Osteocyte (in vitro differentiated cells): ENCODE data around the gene GOLPH3L. TPM values are rescaled to one million over a fixed set of nuclear protein-coding genes. Genes with fewer than 3 reads are reported as not detected.
"Not testable (repeated sequence)": the region's sequence is repeated elsewhere in the genome, so short reads cannot be mapped to it uniquely, and the experiment has no call there.

Experiments
- DNase-seq: peaks from one replicate; pipeline ENCODE4 v3.0.0; 2021; ENCODE audit warnings: mixed read lengths; ENCODE audit not compliant: unreplicated experiment; ENCODE audit errors: extremely low spot score
- H3K27ac Mint-ChIP-seq: one replicate; pipeline ENCODE4 v1.8.0; 2021; ENCODE audit warnings: mild to moderate bottlenecking, mixed read lengths; ENCODE audit not compliant: unreplicated experiment
- H3K27me3 Mint-ChIP-seq: one replicate; pipeline ENCODE4 v1.8.0; 2021; ENCODE audit warnings: mixed read lengths; ENCODE audit not compliant: unreplicated experiment
- H3K36me3 Mint-ChIP-seq: one replicate; pipeline ENCODE4 v1.8.0; 2021; ENCODE audit warnings: mixed read lengths; ENCODE audit not compliant: unreplicated experiment
- H3K4me1 Mint-ChIP-seq: one replicate; pipeline ENCODE4 v1.8.0; 2021; ENCODE audit warnings: mixed read lengths; ENCODE audit not compliant: unreplicated experiment
- H3K4me3 Mint-ChIP-seq: one replicate; pipeline ENCODE4 v1.8.0; 2021; ENCODE audit warnings: mild to moderate bottlenecking, moderate library complexity, mixed read lengths; ENCODE audit not compliant: unreplicated experiment
- H3K9me3 Mint-ChIP-seq: one replicate; pipeline ENCODE4 v1.8.0; 2021; ENCODE audit warnings: mixed read lengths; ENCODE audit not compliant: unreplicated experiment
- total RNA-seq: library from RNA; stranded (reverse); gene quantifications from 2 replicates; pipeline ENCODE4 v1.2.1, GENCODE V29; 2021
- TF ChIP-seq, protein P1 (sequence below): fragments of 200-600 bp; sonication (generic); IDR thresholded peaks from 2 replicates; pipeline ENCODE4 v1.5.0; 2021; ENCODE audit warnings: antibody characterized with exemption, mild to moderate bottlenecking, moderate library complexity

Gene GOLPH3L
- total RNA-seq, 1 donor from 2014 or later: 27.4 TPM

DNA sequence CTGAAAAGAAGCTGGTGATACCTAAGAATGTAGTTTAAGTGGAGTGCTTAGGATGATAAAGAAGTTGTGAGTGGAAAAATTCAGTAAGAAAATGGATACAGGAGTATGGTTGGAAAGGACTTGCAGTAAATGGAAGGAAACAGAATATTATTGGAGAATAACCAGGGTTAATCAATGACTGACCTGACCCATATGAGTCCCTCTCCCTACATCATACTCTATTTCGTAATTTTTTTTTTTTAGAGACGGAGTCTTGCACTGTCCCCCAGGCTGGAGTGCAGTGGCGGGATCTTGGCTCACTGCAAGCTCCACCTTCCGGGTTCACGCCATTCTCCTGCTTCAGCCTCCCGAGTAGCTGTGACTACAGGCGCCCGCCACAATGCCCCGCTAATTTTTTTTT, 34.1 kb downstream of the GOLPH3L start:
- Mint-ChIP-seq H3K4me1 (peaks cover 5% of the 10 kb centered on the region), H3K36me3 (peaks cover 32% of the 10 kb centered on the region), H3K9me3 (no peaks in the 10 kb centered on the region), H3K27me3 (no peaks in the 10 kb centered on the region), H3K4me3 (no peak overlapping the region), H3K27ac (no peak overlapping the region)
- TF ChIP-seq, protein P1, sequence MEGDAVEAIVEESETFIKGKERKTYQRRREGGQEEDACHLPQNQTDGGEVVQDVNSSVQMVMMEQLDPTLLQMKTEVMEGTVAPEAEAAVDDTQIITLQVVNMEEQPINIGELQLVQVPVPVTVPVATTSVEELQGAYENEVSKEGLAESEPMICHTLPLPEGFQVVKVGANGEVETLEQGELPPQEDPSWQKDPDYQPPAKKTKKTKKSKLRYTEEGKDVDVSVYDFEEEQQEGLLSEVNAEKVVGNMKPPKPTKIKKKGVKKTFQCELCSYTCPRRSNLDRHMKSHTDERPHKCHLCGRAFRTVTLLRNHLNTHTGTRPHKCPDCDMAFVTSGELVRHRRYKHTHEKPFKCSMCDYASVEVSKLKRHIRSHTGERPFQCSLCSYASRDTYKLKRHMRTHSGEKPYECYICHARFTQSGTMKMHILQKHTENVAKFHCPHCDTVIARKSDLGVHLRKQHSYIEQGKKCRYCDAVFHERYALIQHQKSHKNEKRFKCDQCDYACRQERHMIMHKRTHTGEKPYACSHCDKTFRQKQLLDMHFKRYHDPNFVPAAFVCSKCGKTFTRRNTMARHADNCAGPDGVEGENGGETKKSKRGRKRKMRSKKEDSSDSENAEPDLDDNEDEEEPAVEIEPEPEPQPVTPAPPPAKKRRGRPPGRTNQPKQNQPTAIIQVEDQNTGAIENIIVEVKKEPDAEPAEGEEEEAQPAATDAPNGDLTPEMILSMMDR: no peak
- DNase-seq: no peak

DNA sequence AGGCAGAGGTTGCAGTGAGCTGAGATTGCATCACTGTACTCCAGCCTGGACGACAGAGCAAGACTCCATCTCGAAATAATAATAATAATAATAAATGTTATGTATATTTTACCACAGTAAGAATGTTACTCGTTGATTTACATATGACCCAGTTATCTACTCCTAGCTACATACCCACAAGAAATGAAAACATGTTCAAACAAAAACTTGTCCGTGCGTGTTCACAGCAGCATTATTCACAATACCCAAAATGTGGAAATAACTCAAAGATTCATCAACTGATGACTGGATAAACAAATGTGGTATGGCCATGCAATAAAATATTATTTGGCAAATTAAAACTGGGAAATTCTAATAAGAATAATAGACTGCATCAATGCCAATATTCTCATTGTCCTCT, 35.8 kb downstream of the GOLPH3L start:
- no peak overlapping the region for H3K27ac Mint-ChIP-seq
- no peaks in the 10 kb centered on the region for H3K9me3 Mint-ChIP-seq
- no peaks in the 10 kb centered on the region for H3K4me1 Mint-ChIP-seq
- H3K27me3 Mint-ChIP-seq: no peaks in the 10 kb centered on the region
- no peak overlapping the region for H3K4me3 Mint-ChIP-seq
- DNase-seq: no peak
- TF ChIP-seq, protein P1: no peak
- H3K36me3 Mint-ChIP-seq: peaks cover 33% of the 10 kb centered on the region

DNA sequence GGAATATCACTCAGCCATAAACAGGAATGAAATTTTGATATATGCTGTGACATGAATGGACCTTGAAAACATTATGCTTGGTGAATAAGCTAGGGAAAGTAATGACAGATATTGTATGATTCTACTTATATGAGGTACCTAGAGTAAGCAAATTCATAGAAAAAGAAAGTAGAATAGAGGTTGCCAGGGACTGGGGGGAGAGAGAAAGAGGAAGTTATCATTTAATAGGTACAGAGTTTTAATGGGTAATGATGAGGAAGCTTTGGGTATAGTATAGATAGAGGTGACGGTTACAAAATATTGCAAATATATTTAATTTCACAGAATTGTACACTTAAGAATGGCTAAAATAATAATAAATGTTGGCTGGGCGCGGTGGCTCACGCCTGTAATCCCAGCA, 36.4 kb downstream of the GOLPH3L start:
- DNase-seq: no peak
- no peaks in the 10 kb centered on the region for H3K27me3 Mint-ChIP-seq
- no peaks in the 10 kb centered on the region for H3K9me3 Mint-ChIP-seq
- TF ChIP-seq, protein P1: no peak
- no peak overlapping the region for H3K27ac Mint-ChIP-seq
- peaks cover 35% of the 10 kb centered on the region for H3K36me3 Mint-ChIP-seq
- no peak overlapping the region for H3K4me3 Mint-ChIP-seq
- H3K4me1 Mint-ChIP-seq: no peaks in the 10 kb centered on the region

DNA sequence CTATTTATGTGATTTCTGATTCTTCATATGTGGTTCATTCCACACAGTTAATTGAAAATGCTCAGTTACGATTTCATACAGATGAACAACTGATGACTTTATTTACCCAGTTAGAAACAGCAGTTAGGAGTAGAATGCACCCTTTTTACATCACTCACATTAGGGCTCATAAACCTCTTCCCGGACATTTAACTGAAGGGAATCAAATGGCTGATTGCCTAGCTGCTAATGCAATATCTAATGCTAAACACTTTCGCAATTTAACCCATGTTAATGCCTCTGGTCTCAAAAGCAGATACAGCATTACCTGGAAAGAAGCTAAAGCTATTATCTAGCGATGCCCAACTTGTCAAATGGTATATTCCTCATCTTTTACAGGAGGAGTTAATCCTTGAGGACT, 39.9 kb downstream of the GOLPH3L start:
- H3K4me1 Mint-ChIP-seq, H3K4me3 Mint-ChIP-seq: not testable (repeated sequence)
- peaks cover 33% of the 10 kb centered on the region for H3K36me3 Mint-ChIP-seq

DNA sequence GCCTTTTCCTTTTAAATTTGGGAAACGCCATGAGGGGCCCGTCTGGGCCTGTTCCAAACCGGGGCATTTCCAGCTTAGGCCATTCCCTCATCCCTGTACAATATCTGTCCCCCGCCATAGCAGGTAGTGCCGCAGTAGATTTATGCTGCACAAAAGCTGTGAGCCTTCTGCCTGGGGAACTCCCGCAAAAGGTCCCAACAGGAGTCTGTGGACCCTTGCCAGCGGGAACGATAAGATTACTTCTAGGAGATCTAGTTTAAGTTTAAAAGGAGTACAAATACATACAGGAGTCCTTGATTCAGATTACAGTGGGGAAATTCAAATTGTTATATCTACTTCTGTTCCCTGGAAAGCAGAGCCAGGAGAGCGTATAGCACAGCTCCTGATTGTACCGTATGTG, 42.3 kb downstream of the GOLPH3L start:
- not testable (repeated sequence) for H3K9me3 Mint-ChIP-seq, H3K27ac Mint-ChIP-seq, H3K4me1 Mint-ChIP-seq, H3K27me3 Mint-ChIP-seq, H3K4me3 Mint-ChIP-seq, DNase-seq
- peaks cover 22% of the 10 kb centered on the region for H3K36me3 Mint-ChIP-seq

More for the DNA sequence above, 39.9 kb downstream of the GOLPH3L start:
- not testable (repeated sequence) for H3K27me3 Mint-ChIP-seq, DNase-seq, H3K27ac Mint-ChIP-seq, H3K9me3 Mint-ChIP-seq

DNA sequence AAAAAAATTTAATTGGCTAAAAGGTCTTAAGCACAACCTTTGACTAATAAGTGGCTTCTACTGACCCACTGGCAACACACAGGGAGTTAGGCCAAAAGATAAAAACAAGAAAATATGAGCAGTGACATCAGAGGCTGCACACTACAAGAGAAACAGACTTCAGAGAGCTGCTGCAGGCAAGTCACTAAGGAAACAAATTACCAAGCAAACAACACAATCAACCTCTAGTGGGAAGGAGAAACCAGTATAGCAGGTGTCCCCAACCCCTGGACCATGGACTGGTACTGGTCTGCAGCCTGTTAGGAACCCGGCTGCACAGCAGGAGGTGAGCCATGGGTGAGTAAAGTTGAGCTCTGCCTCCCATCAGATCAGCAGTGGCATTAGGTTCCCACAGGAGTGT, 46.8 kb downstream of the GOLPH3L start:
- Mint-ChIP-seq H3K4me1 (no peaks in the 10 kb centered on the region), H3K27ac (no peak overlapping the region), H3K9me3 (no peaks in the 10 kb centered on the region), H3K36me3 (peaks cover 38% of the 10 kb centered on the region), H3K4me3 (no peak overlapping the region), H3K27me3 (no peaks in the 10 kb centered on the region)
- no peak for DNase-seq
- TF ChIP-seq, protein P1: no peak
